GM23248 (cell line): ENCODE results near the gene KATNAL1.

Source experiments
- EZH2 ChIP-seq: fragments of 200-600 bp; sonication (generic); IDR thresholded peaks from 2 replicates; pipeline ENCODE4 v1.6.1; 2018; ENCODE audit warnings: antibody characterized with exemption, mild to moderate bottlenecking; ENCODE audit not compliant: insufficient read depth, poor library complexity, severe bottlenecking
- EZH2phosphoT487 ChIP-seq: fragments of 200-600 bp; sonication (generic); IDR thresholded peaks from 2 replicates; pipeline ENCODE4 v1.6.1; 2018; ENCODE audit warnings: antibody characterized with exemption, moderate library complexity, mild to moderate bottlenecking, low read depth; ENCODE audit not compliant: insufficient read depth

GRCh38 chr13:30173303-30173610 is 134.1 kb downstream of the KATNAL1 start:
- no peak for TF ChIP-seq EZH2phosphoT487
- no peak for TF ChIP-seq EZH2
